Central memory CD8-positive, alpha-beta T cell (primary cell): ENCODE results near the gene RANBP1.

Experiments
- ATAC-seq: fragments of 150-1000 bp; cut with Tn5 transposase; replicated peaks from 2 replicates; pipeline ENCODE4 v1.10.0; 2022; ENCODE audit warnings: mild to moderate bottlenecking, moderate FRiP score, moderate number of reproducible peaks; ENCODE audit not compliant: poor library complexity, severe bottlenecking; ENCODE audit errors: extremely low read depth
- DNase-seq, 2 donors: peaks; one replicate each; pipeline ENCODE4 v3.0.0; 2021; ENCODE audit warnings: low spot score in 2 of 2
- H3K27ac Mint-ChIP-seq: one replicate; pipeline ENCODE4 v1.8.0; 2022; ENCODE audit warnings: low read depth, mild to moderate bottlenecking, moderate library complexity, mixed read lengths
- H3K27me3 Mint-ChIP-seq: one replicate; pipeline ENCODE4 v1.8.0; 2022; ENCODE audit warnings: mixed read lengths
- H3K36me3 Mint-ChIP-seq: one replicate; pipeline ENCODE4 v1.8.0; 2022; ENCODE audit warnings: mild to moderate bottlenecking, moderate library complexity, mixed read lengths; ENCODE audit not compliant: insufficient read depth
- H3K4me1 Mint-ChIP-seq: one replicate; pipeline ENCODE4 v1.8.0; 2022; ENCODE audit warnings: mixed read lengths
- H3K4me3 Mint-ChIP-seq: one replicate; pipeline ENCODE4 v1.8.0; 2022; ENCODE audit warnings: mild to moderate bottlenecking, moderate library complexity, mixed read lengths
- H3K9me3 Mint-ChIP-seq: one replicate; pipeline ENCODE4 v1.8.0; 2022; ENCODE audit warnings: mixed read lengths

The RANBP1 gene

GRCh38 chr22:20126284-20127029 lies 10.6 kb downstream of the RANBP1 start:
- no peak overlapping the region for H3K27ac Mint-ChIP-seq
- no peak for DNase-seq
- no peak overlapping the region for H3K4me3 Mint-ChIP-seq
- no peaks in the 10 kb centered on the region for H3K9me3 Mint-ChIP-seq
- H3K36me3 Mint-ChIP-seq: peaks cover 32% of the 10 kb centered on the region
- ATAC-seq: no peak
- H3K4me1 Mint-ChIP-seq: peaks cover 25% of the 10 kb centered on the region
- H3K27me3 Mint-ChIP-seq: no peaks in the 10 kb centered on the region

- no peak for DNase-seq
- ATAC-seq: no peak
- Mint-ChIP-seq H3K27ac (no peak overlapping the region), H3K36me3 (peaks cover 24% of the 10 kb centered on the region), H3K9me3 (no peaks in the 10 kb centered on the region), H3K4me1 (peaks cover 22% of the 10 kb centered on the region), H3K4me3 (no peak overlapping the region), H3K27me3 (no peaks in the 10 kb centered on the region)
These were observed 11.5 kb downstream of the RANBP1 start for GRCh38 chr22:20127318-20127868.

- no peak for DNase-seq
- Mint-ChIP-seq H3K4me3 (no peak overlapping the region), H3K36me3 (peaks cover 19% of the 10 kb centered on the region), H3K9me3 (no peaks in the 10 kb centered on the region), H3K4me1 (peaks cover 22% of the 10 kb centered on the region), H3K27ac (no peak overlapping the region), H3K27me3 (no peaks in the 10 kb centered on the region)
- ATAC-seq: no peak
These were observed 12.1 kb downstream of the RANBP1 start for GRCh38 chr22:20127869-20128618.

- Mint-ChIP-seq H3K27ac (no peak overlapping the region), H3K27me3 (no peaks in the 10 kb centered on the region), H3K9me3 (no peaks in the 10 kb centered on the region), H3K4me1 (peaks cover 18% of the 10 kb centered on the region), H3K36me3 (peaks cover 16% of the 10 kb centered on the region), H3K4me3 (no peak overlapping the region)
- DNase-seq (no peak), ATAC-seq (no peak)
These were observed 12.7 kb downstream of the RANBP1 start for GRCh38 chr22:20128619-20128901.

GRCh38 chr22:20128902-20129746 lies 13.2 kb downstream of the RANBP1 start:
- Mint-ChIP-seq H3K27ac (no peak overlapping the region), H3K4me1 (peaks cover 22% of the 10 kb centered on the region), H3K27me3 (no peaks in the 10 kb centered on the region), H3K4me3 (peak overlapping the region; percentile 16), H3K9me3 (no peaks in the 10 kb centered on the region), H3K36me3 (peaks cover 15% of the 10 kb centered on the region)
- ATAC-seq (no peak), DNase-seq (peak in 1 of 2 donors; percentile 39)

GRCh38 chr22:20129747-20130014 lies 13.8 kb downstream of the RANBP1 start:
- peak overlapping the region; percentile 16 for H3K4me3 Mint-ChIP-seq

GRCh38 chr22:20130319-20130718 lies 14.4 kb downstream of the RANBP1 start:
- H3K4me1 Mint-ChIP-seq: peaks cover 28% of the 10 kb centered on the region
- ATAC-seq: no peak

More at GRCh38 chr22:20129747-20130014, 13.8 kb downstream of the RANBP1 start:
- Mint-ChIP-seq H3K27ac (no peak overlapping the region), H3K27me3 (no peaks in the 10 kb centered on the region), H3K36me3 (peaks cover 15% of the 10 kb centered on the region), H3K4me1 (peaks cover 28% of the 10 kb centered on the region), H3K9me3 (no peaks in the 10 kb centered on the region)
- ATAC-seq: no peak
- no peak for DNase-seq

GRCh38 chr22:20130731-20131596 lies 15.1 kb downstream of the RANBP1 start:
- ATAC-seq (peak; percentile 78), DNase-seq (peak; percentile 43 to 49)
- H3K27ac Mint-ChIP-seq: no peak overlapping the region
- H3K36me3 Mint-ChIP-seq: peaks cover 14% of the 10 kb centered on the region
- H3K4me1 Mint-ChIP-seq: peaks cover 28% of the 10 kb centered on the region
- peak overlapping the region; percentile 67 for H3K4me3 Mint-ChIP-seq
- H3K9me3 Mint-ChIP-seq: no peaks in the 10 kb centered on the region
- no peaks in the 10 kb centered on the region for H3K27me3 Mint-ChIP-seq

More at GRCh38 chr22:20130319-20130718, 14.4 kb downstream of the RANBP1 start:
- Mint-ChIP-seq H3K27ac (no peak overlapping the region), H3K36me3 (peaks cover 15% of the 10 kb centered on the region), H3K27me3 (no peaks in the 10 kb centered on the region), H3K9me3 (no peaks in the 10 kb centered on the region), H3K4me3 (peak overlapping the region; percentile 67)
- no peak for DNase-seq

GRCh38 chr22:20131597-20131858 lies 15.6 kb downstream of the RANBP1 start, which contains the start of gene ZDHHC8:
Gene ZDHHC8 (plus strand): TSS chr22:20131804. CDS start chr22:20131948, 144 bp downstream.
- H3K4me1 Mint-ChIP-seq: peaks cover 33% of the 10 kb centered on the region
- H3K27me3 Mint-ChIP-seq: no peaks in the 10 kb centered on the region
- no peak within 1 kb of the TSS for H3K27ac Mint-ChIP-seq
- H3K9me3 Mint-ChIP-seq: no peaks in the 10 kb centered on the region
- peak within 1 kb of the TSS; percentile 68 for H3K4me3 Mint-ChIP-seq
- peaks cover 11% of the 10 kb centered on the region for H3K36me3 Mint-ChIP-seq
- DNase-seq (no peak), ATAC-seq (peak; percentile 80)

- Mint-ChIP-seq H3K9me3 (no peaks in the 10 kb centered on the region), H3K27me3 (no peaks in the 10 kb centered on the region), H3K4me3 (peak overlapping the region; percentile 68), H3K27ac (no peak overlapping the region), H3K36me3 (peaks cover 7% of the 10 kb centered on the region), H3K4me1 (peaks cover 33% of the 10 kb centered on the region)
- DNase-seq: no peak
- peak; percentile 3 for ATAC-seq
These were observed 16.2 kb downstream of the RANBP1 start for GRCh38 chr22:20131859-20132685.

- peaks cover 38% of the 10 kb centered on the region for H3K4me1 Mint-ChIP-seq
- no peaks in the 10 kb centered on the region for H3K27me3 Mint-ChIP-seq
- H3K36me3 Mint-ChIP-seq: peaks cover 4% of the 10 kb centered on the region
- H3K27ac Mint-ChIP-seq: no peak overlapping the region
- H3K4me3 Mint-ChIP-seq: peak overlapping the region; percentile 68
- ATAC-seq (no peak), DNase-seq (no peak)
- no peaks in the 10 kb centered on the region for H3K9me3 Mint-ChIP-seq
These were observed 16.9 kb downstream of the RANBP1 start for GRCh38 chr22:20132686-20133246.
